NCI-H69 (cell line): ENCODE measurements around the gene BTBD9.

Experiments
- DNase-seq: peaks from one replicate; lab custom pipeline; 2025; lab: John Stamatoyannopoulos, UW

The BTBD9 gene

DNA sequence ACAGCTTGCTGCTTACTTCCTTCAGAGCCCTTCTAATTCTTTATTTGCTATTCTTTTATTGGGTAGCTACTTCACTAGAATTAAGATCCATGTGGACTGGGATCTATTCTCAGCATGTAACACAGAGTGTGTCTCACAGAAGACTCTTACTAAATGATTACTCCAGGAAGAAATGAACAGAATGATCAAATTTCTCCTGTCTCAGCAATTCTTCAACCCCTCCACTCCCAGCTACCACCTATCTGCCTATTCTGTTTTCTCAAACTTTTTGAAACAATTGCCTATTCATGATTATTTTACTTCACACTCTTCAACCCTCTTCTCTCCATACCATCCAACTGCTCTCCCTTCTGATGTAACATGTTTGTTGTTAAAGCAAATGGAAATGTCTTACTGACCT lies 132.6 kb downstream of the BTBD9 start:
- DNase-seq = no peak

GRCh38 chr6:38505826-38506225 lies 133.9 kb downstream of the BTBD9 start:
- DNase-seq = no peak

- no peak for DNase-seq
These were observed 134.7 kb downstream of the BTBD9 start for GRCh38 chr6:38504996-38505395.

- DNase-seq = no peak
These were observed 135.6 kb downstream of the BTBD9 start for GRCh38 chr6:38503960-38504682.

DNA sequence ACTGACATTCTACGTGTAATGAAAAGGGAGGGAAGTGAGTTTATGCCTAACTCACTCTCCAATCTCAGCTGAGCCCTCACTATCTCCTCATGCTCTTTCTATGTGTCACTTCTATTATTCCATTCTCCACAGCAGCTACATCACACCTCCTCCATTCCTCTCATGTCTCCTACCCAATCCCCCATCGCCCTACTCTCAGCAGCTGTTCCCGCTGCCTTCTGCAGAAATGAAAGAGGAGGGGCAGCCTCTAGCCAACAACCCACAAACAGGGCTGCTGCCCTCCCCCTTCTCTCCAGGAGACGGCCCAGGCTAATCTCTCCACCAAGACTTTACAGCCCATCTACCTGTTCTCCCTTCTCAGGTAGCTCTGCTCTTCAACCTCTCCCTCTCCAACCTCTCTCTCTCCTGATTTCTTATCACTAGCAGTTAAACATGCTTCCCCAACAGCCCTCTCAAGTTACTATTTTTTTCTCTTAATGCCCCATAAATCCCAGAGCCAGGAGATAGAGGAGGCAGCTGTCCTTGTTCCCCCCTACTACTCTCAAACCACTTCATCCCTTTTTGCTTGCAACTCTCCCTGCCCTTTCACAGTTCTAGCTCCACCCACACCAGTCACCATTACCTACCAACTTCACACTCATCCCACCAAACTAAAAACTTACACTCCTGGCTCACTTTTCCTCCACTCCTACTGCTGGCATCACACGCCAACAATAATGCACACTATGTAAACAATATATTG lies 136.5 kb downstream of the BTBD9 start:
- DNase-seq = peak; percentile 52

- no peak for DNase-seq
These were observed 137.3 kb downstream of the BTBD9 start for GRCh38 chr6:38502423-38502822.

DNA sequence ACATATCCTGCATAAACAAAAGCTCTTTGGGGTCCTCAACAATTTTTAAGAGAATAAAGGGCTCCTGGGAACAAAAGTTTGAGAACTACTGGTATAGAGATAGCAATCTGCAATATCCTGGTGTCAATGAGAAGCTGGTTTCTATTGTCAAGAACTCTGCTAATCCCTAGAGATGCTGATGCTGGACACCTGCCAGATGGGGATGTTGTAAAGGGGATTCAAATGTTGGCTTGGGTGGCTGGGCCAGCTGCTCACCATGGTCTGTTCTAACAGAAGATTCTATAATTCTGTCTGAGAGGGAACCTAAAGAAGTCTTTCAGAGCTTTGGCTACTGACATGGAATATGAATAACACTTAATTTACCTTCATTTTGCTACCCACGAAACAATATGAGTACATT lies 137.8 kb downstream of the BTBD9 start:
- DNase-seq = peak; percentile 88

DNA sequence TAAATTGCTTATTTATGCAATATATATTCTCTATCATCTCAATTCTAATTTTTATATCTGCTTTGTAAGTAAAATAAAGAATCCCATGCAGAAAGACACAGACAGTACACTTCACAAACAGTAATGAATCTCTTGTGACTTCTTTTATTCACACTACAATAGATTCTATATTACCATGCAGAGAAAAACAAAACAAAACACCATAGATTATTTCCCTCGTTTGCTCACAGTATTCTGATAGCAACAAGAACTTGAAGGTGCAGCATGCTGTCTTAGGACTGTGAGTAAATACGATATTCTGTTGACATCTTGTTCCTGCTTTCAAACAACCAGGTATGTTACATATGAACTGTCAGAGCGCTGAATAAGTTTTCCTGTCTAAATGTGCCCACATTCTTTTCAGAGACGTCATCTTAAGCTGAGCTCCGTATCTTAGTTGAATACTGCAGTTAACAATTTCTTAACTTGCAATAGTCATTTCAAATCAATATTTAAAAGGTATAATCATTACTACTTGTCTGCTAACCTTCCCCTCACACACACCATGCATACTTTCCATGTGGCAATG lies 140.1 kb downstream of the BTBD9 start:
- no peak for DNase-seq

DNA sequence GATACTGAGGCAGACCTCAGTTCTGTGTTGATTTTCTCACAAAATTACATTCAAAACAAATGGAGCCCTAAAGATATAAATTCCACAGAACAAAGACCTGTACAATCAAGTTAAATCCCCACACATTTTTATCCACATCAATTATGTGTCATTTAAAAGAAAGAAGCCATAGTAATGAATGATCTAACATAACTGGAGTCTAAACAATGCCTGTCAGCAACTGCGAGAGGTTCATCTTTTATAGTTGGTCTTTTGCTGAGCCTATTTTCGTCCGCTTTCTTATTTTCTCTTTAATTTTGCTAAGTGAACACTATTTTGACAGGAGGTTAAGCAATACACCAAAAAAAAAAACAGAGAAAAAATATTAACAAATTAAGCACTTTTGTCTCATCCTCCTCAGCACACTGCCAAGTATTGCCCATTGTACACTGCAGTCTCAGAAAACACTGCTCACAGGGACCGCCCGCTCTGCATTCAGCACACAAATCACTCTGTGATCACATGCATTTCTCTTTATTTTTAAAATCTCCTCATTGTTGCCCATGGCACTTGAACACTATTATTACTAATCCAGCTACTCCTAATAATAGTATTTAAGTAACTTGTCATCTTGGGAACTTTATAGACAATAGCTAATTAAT lies 140.8 kb downstream of the BTBD9 start:
- peak; percentile 41 for DNase-seq

DNA sequence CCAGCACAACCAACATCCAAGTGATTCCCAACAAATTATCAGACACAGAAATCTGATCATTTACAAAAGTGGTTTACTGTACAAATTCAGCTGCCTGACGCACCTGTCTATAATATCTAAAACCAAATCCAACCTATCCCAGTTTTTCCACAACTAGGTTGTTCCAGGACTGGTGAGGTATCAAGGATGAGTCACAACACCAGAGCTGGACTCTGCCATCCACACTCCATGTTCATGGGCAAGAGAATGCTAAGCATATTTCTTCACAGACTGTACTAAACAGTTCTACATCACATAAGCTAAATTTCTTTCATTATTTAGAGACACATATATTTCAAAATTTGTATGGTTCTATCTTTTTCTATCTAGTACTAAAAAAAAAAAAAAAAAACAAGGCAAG lies 141.6 kb downstream of the BTBD9 start:
- DNase-seq = no peak

DNA sequence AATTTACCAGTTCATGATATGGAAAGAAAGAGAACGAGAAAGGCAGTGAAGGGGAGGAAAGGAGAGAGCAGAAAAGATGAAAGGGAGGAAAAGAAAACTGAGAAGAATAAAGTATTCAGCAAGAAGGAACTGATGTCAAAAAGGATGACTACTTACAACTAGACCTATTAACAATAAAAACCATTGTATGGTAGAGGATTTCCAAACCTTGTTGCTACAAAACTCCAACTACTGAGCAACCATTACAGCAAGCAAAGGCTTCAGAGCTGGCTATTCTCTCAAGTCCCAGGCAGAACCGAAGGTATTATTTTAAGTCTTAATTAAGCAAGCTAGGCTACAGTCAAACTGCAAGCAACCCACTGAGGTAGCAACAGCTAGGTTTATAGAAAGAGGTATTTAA lies 142.2 kb downstream of the BTBD9 start:
- no peak for DNase-seq

- no peak for DNase-seq
These were observed 143.7 kb downstream of the BTBD9 start for GRCh38 chr6:38495922-38496635.

- DNase-seq = no peak
These were observed 144.2 kb downstream of the BTBD9 start for GRCh38 chr6:38495518-38495917.

DNA sequence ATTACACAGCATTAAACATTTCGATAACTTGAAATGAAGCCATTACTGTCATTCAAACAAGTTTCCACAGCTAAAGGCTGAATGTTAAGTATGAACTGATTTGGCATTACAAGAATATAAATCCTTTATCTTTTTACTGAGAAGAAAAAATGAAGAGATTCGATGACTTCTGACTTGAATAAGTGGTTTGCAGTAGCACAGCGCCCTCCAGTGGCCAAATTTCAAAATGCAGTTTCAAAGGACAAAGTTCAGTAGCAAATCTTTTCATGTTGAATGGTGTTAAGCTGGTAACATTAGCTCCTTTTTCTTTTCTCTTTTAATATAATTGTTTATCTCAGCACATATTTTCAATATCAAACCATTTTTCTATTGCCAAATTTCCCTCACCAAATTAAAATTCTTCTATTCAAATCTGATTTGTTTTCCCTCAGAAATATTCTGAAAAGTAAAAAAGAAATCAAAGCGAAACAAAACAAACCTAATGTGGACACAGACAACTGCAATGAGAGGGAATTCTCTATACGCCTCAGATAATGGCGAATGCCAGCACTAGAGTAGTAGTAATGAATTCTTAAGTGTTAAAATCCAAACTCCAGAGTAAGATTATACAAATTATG lies 145.7 kb downstream of the BTBD9 start:
- DNase-seq = peak; percentile 73

- DNase-seq = peak; percentile 34
These were observed 147.7 kb downstream of the BTBD9 start for GRCh38 chr6:38492031-38492430.

GRCh38 chr6:38489951-38490350 lies 149.8 kb downstream of the BTBD9 start:
- peak; percentile 38 for DNase-seq

DNA sequence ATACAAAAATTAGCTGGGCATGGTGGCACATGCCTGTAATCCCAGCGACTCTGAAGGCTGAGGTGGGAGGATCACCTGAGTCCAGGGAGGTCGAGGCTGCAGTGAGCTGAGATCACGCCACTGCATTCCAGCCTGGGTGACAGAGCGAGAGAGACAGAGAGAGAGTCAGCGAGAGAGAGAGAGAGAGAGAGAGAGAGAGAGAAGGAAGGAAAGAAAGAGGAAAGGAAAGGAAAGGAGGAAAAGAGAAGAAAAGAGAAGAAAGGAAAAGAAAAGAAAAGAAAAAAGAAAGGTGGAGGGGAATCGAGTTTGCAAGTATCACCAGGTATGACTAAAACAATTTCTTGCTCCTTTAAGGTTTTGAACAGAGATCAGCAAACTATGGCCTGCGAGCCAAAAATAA lies 152.3 kb downstream of the BTBD9 start:
- no peak for DNase-seq

GRCh38 chr6:38485488-38485887 lies 154.2 kb downstream of the BTBD9 start:
- DNase-seq = no peak

GRCh38 chr6:38484656-38485055 lies 155.1 kb downstream of the BTBD9 start:
- no peak for DNase-seq

DNA sequence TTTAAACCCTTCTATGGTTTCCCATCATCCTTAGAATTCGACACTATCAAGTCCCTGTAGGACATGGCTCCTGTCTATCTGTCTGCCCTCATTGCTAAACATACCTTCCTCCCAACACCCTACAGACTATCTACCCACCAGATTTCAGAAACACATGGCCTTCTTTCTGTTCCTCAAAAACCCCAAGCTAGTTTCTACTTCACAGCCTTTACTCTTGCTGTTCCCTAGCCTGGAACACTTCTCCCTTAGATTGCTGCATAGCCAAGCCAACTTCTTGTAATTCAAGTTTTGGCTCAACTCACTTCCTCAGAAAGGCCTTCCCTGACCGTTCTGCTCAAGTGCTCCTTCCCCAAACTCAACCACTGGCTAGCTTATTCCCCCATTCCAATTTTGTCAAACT lies 156.2 kb downstream of the BTBD9 start:
- no peak for DNase-seq

GRCh38 chr6:38482466-38482865 lies 157.3 kb downstream of the BTBD9 start:
- no peak for DNase-seq

DNA sequence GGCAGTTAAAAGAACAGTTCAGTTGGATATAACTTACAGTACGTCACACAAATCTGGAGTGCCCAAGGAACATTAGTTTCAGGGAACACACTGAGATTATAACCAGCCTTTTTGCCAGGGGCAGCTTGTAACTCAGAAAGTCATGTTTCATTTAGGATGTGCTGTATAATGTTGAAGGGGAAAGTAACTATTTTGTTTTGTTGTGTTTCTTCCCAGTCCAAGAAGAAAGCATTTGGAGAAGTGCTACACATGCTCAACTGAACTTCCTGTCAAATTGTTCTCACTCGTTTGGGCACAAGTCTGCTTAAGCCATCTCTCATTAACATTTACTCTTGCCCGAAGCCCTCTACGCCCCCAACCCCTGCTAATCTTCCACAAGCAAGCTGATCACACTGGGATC lies 157.9 kb downstream of the BTBD9 start:
- no peak for DNase-seq
